ENCODE results near the gene KLHL22. TPM values are rescaled to one million over a fixed set of nuclear protein-coding genes. Genes with fewer than 3 reads are reported as not detected.

The KLHL22 gene
- total RNA-seq, 4 donors from 2014 or later = 14.1 to 73.8 (median 42.7) TPM

DNA sequence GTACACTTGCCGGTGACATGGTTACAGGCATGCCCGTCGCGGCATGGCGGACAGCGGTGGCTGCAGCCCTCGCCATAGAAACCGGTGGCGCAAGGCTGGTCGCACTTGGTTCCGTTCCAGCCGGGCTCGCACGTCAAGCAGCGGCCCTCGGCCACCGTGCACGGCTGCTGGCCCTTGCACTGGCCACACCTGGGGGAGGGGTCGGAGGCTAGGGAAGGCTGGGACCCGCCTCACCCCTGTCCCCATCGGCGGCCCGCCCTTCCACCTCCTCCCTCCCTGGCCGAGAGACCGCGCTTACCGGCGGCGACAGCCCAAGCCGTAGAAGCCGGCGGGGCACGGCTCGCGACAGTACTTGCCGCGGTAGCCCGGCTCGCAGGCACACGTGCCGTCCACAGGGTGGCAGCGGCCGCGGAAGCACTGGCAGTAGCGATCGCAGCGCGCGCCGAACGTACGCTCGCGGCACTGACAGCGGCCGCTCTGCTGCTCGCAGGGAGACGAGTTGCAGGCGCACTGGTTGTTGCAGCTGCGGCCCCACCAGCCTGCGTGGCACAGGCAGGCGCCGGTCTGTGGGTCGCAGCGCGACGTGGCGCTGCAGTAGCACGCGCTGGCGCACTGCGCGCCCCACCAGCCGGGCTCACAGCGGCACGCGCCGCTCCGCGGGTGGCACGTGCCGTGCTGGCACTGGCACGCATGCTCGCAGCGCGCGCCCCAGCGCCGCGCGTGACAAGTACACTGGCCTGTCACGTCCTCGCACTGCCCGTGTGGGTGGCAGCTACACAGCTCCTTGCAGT lies 64.7 kb downstream of the KLHL22 start:
- intact Hi-C loops (cut with DNase I; ENCODE audit: low total_unique reads) = loop anchor here (10.0 kb wide), 1 partner anchor 64 kb away; the partner anchor contains the start of gene KLHL22
- peak in 2 of 4 experiments; percentile 10 to 26 for TF ChIP-seq CTCF (IDR thresholded peaks at IDR 0.05)
- no peak for TF ChIP-seq POLR2A (IDR thresholded peaks at IDR 0.05)

GRCh38 chr22:20430101-20430719 lies 65.4 kb downstream of the KLHL22 start:
- Histone ChIP-seq H3K9me3 (no peaks in the 10 kb centered on the region), H3K4me3 (no peak overlapping the region), H3K4me1 (peaks cover 0 to 7% of the 10 kb centered on the region in 2 donors), H3K27ac (no peak overlapping the region), H3K27me3 (no peaks in the 10 kb centered on the region), H3K36me3 (no peaks in the 10 kb centered on the region)
- TF ChIP-seq POLR2A (IDR thresholded peaks at IDR 0.05) = no peak
- no peak for TF ChIP-seq CTCF (IDR thresholded peaks at IDR 0.05)
- DNase-seq = no peak
- intact Hi-C loops (cut with DNase I; ENCODE audit: low total_unique reads) = loop anchor here (10.0 kb wide), 1 partner anchor 65 kb away; the partner anchor contains the start of gene KLHL22

More for the DNA sequence above, 64.7 kb downstream of the KLHL22 start:
- Histone ChIP-seq H3K27ac (no peak overlapping the region), H3K36me3 (no peaks in the 10 kb centered on the region), H3K27me3 (no peaks in the 10 kb centered on the region), H3K4me1 (peaks cover 0 to 14% of the 10 kb centered on the region in 2 donors), H3K9me3 (no peaks in the 10 kb centered on the region), H3K4me3 (no peak overlapping the region)
- no peak for DNase-seq

- DNase-seq = peak in 1 of 2 donors; percentile 20
- Histone ChIP-seq H3K27me3 (no peaks in the 10 kb centered on the region), H3K36me3 (no peaks in the 10 kb centered on the region), H3K4me1 (peaks cover 0 to 7% of the 10 kb centered on the region in 2 donors), H3K27ac (no peak overlapping the region), H3K9me3 (no peaks in the 10 kb centered on the region), H3K4me3 (no peak overlapping the region)
- intact Hi-C loops (cut with DNase I; ENCODE audit: low total_unique reads) = loop anchor here (10.0 kb wide), 1 partner anchor 65 kb away; the partner anchor contains the start of gene KLHL22
- no peak for TF ChIP-seq POLR2A (IDR thresholded peaks at IDR 0.05)
- TF ChIP-seq CTCF (IDR thresholded peaks at IDR 0.05) = no peak
Observed at GRCh38 chr22:20429254-20430100, 66.1 kb downstream of the KLHL22 start.

DNA sequence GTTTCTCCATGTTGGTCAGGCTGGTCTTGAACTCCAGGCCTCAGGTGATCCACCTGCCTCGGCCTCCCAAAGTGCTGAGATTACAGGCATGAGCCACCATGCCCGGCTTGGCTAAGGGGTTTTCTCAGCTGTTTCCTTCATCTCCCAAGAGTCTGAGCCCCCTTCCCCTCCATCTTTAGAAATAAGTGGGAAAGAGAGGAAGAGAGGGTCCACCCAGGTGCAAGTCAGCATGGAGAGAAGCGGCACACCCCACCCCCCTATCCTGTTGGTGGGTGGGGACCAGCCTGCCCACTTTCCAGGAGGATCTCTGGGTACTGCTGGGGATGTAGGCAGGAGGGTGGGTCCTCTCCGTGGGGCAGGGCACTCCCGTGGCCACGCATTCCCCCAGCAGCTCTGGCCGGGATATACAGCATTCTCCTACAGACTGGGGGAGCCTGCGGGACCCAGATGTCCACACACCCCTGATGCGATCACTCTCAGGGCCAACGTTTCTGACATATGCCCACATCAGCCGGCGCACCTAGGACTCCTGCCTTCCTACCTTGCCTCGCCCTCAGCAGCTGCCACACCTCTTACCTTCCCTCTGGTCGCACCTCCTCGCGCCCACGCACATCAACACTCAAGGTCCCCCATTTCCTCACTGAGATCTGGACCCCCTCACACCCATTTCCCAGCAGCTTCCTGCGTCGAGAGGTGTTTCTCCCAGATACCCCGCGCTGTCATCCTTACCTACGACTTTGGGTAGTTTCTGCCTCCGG lies 66.9 kb downstream of the KLHL22 start:
- Histone ChIP-seq H3K9me3 (no peaks in the 10 kb centered on the region), H3K4me3 (no peak overlapping the region), H3K36me3 (no peaks in the 10 kb centered on the region), H3K4me1 (peaks cover 0 to 11% of the 10 kb centered on the region in 2 donors), H3K27ac (no peak overlapping the region), H3K27me3 (no peaks in the 10 kb centered on the region)
- no peak for DNase-seq
- TF ChIP-seq POLR2A (IDR thresholded peaks at IDR 0.05) = no peak
- intact Hi-C loops (cut with DNase I; ENCODE audit: low total_unique reads) = no loop called here

- intact Hi-C loops (cut with DNase I; ENCODE audit: low total_unique reads) = no loop called here
- H3K4me3 ChIP-seq = no peak overlapping the region
- no peaks in the 10 kb centered on the region for H3K9me3 ChIP-seq
- no peaks in the 10 kb centered on the region for H3K27me3 ChIP-seq
- H3K4me1 ChIP-seq = peaks cover 0 to 17% of the 10 kb centered on the region in 2 donors
- no peak overlapping the region for H3K27ac ChIP-seq
- H3K36me3 ChIP-seq = no peaks in the 10 kb centered on the region
- no peak for DNase-seq
- TF ChIP-seq POLR2A (IDR thresholded peaks at IDR 0.05) (no peak), CTCF (IDR thresholded peaks at IDR 0.05) (no peak)
Observed at GRCh38 chr22:20427945-20428417, 67.6 kb downstream of the KLHL22 start.

All from uterus (tissue), 4 donors.